Fibroblast of the aortic adventitia (primary cell): ENCODE data around the gene DMGDH. TPM values are rescaled to one million over a fixed set of nuclear protein-coding genes. Genes with fewer than 3 reads are reported as not detected.

Experiments used
- DNase-seq: peaks from one replicate; pipeline ENCODE4 v3.0.0-alpha.2; 2010; ENCODE audit warnings: low read depth
- H3K4me3 ChIP-seq: 2 replicates; pipeline ENCODE4 v1.5.1; 2011; ENCODE audit warnings: low read depth, mild to moderate bottlenecking, control low read depth, low read length, moderate library complexity
- CTCF ChIP-seq: IDR thresholded peaks from 2 replicates; pipeline ENCODE4 v1.5.1; 2011; ENCODE audit warnings: mild to moderate bottlenecking, low read length, control low read depth, inconsistent platforms; ENCODE audit not compliant: insufficient read depth
- total RNA-seq: library from RNA; depleted of rRNA; stranded (reverse); fragments of >200 nt; gene quantifications from 2 replicates; pipeline ENCODE4 v1.2.3, GENCODE V29; 2012; ENCODE audit warnings: low replicate concordance

DMGDH gene
- total RNA-seq, 1 donor, result 4.2 TPM

GRCh38 chr5:78995521-78996007 is 73.9 kb downstream of the DMGDH start:
- H3K4me3 ChIP-seq, result no peak overlapping the region
- no peak for DNase-seq
- no peak for TF ChIP-seq CTCF

- TF ChIP-seq CTCF, result no peak
- no peak for DNase-seq
- no peak overlapping the region for H3K4me3 ChIP-seq
Observed at GRCh38 chr5:78993165-78993564, 76.3 kb downstream of the DMGDH start.

GRCh38 chr5:78992146-78992545 is 77.3 kb downstream of the DMGDH start:
- no peak overlapping the region for H3K4me3 ChIP-seq
- DNase-seq, result no peak
- no peak for TF ChIP-seq CTCF

GRCh38 chr5:78989080-78989479 is 80.4 kb downstream of the DMGDH start:
- H3K4me3 ChIP-seq, result no peak overlapping the region
- no peak for TF ChIP-seq CTCF
- DNase-seq, result no peak

- H3K4me3 ChIP-seq, result peak overlapping the region; percentile 80
- DNase-seq, result peak; percentile 45
- TF ChIP-seq CTCF, result no peak
Observed at GRCh38 chr5:78985725-78986223, 83.7 kb downstream of the DMGDH start.

GRCh38 chr5:78985116-78985724 is 84.3 kb downstream of the DMGDH start, which contains the start of gene ARSB:
Gene ARSB (minus strand): TSS chr5:78985310. CDS start chr5:78985248, 62 bp downstream.
- H3K4me3 ChIP-seq, result peak within 1 kb of the TSS; percentile 80
- TF ChIP-seq CTCF, result no peak
- no peak for DNase-seq
